Measurements from ENCODE around the gene ZFR2.
A peak's percentile ranks its signal among the peaks of the same experiment; 100 is the strongest.

The ZFR2 gene

DNA sequence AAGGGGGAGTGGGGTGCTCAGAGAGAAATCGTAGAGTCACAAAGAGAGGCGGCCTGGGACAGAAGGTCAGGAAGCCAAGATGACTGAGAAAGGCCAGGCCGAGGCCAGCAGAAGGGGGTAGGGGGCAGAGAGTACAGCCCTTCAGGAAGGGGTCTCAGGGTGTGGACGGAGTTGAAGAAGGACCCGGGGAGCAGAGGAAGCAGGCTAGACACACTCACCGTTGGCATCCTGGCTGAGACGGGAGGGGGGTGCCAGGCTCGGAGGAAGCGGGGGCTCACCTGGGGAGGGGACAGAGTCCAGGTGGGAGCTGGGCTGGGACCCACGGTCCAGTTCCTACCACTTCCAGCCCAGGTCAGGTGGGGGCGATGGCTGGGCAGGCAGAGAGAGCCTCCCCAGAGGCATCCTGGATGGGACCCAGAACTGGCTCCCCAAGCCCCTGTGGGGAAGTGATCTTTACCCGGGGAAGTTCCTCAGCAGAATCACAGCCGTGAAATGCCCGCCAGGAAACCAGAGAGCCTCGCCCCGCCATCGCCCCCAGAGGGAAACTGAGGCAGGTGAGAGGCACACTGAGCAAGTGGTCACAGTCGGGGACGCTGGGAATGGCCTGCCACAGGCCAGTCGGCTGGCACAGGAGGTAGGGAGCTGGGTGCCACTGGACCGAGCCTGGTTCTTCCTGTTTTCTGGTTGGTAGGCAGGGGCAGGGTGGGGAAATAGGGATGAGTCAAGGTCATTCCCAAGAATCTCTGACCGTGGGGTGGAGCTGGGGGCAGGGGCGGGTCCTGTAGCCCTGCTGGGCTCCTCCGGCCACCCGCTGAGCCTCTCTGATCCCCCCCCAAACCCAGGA, 84.0 kb downstream of the ZFR2 start:
- DNase-seq, result no peak
- Histone ChIP-seq H3K36me3 (ENCODE audit: control insufficient read depth in 1 of 2, insufficient read depth in 2 of 2, low read depth in 1 of 2, low read length in 2 of 2) (no peaks in the 10 kb centered on the region), H4K91ac (ENCODE audit: low read length) (no peak overlapping the region), H3K4me3 (ENCODE audit: insufficient read depth in 1 of 2, low read depth in 1 of 2, low read length in 2 of 2) (no peak overlapping the region), H2BK12ac (ENCODE audit: low read length in 2 of 2) (no peak overlapping the region), H2AFZ (ENCODE audit: low read depth, low read length) (no peak overlapping the region), H3K18ac (ENCODE audit: low read depth in 1 of 2, low read length in 2 of 2) (no peak overlapping the region), H3K9me3 (ENCODE audit: control insufficient read depth, low read length) (peaks cover 20% of the 10 kb centered on the region), H3K27me3 (ENCODE audit: control insufficient read depth in 1 of 2, insufficient read depth in 1 of 2, low read length in 2 of 2) (peaks cover 24 to 40% of the 10 kb centered on the region in 2 experiments), H3K4me2 (ENCODE audit: low read length, poor library complexity, severe bottlenecking) (no peak overlapping the region), H2BK120ac (ENCODE audit: low read depth, low read length) (no peak overlapping the region), H2AK5ac (ENCODE audit: low read length, severe bottlenecking) (no peak overlapping the region), H3K4ac (ENCODE audit: low read depth in 1 of 2, low read length in 2 of 2) (no peak overlapping the region), H3K9ac (ENCODE audit: low read length) (peak overlapping the region; percentile 49), H3K27ac (ENCODE audit: low read length, poor library complexity, severe bottlenecking) (no peak overlapping the region), H3K4me1 (ENCODE audit: control insufficient read depth, insufficient read depth, low read depth, low read length) (peaks cover 10% of the 10 kb centered on the region), H4K8ac (ENCODE audit: low read length) (no peak overlapping the region), H2BK5ac (ENCODE audit: low read depth, low read length, poor library complexity, severe bottlenecking) (no peak overlapping the region), H2BK15ac (ENCODE audit: low read depth, poor library complexity, severe bottlenecking) (no peak overlapping the region), H3K14ac (ENCODE audit: low read length in 2 of 2) (no peak overlapping the region), H3K79me1 (replicated peaks; ENCODE audit: low read length, poor library complexity, severe bottlenecking) (no peaks in the 10 kb centered on the region), H3K23ac (ENCODE audit: low read length in 2 of 2) (no peak overlapping the region)
- WGBS, result 52% methylated on average over 21 of the region's 25 CpGs

DNA sequence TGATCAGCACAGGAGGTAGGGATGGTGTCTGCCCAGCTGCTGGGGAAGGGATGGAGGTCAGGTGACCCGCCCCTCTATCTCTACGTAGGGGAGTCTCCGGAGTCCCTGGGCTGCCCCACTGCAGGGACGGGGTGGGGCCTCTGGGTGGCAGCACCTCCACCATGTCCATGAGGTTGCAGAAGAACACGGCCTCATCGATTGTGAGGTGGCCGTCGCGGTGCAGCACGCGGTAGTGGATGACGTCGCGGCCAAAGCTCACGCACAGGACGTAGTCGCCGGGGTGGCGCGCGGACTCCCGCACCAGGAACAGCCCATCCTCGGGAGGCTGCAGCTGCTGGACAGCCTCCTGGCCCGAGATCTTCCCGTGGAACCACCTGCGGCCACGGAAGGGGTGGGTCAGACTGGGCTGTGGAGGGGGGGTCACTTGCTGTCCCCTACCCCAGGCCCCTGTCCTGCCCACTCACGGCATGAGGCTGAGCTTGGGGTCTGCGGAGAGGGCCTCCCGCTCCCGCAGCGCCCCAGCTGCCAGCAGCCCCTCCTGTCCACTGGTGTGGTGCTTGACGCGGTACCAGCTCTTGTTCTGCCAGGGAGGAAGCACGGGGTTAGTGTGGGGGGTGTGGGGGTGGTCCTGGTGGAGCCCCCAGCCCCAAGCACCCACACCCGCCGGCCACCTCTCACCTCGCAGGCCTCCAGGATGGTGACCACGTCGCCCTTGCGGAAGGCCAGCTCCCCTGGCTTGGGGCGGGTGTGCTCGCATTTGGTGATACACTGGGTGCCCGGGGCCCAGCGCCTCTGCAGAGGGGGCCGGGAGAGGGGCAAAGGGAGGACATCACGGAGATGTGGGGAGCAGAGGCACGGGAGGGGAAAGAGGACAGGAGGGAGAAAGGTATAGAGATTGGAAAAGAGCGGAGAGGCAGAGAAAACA, 84.9 kb downstream of the ZFR2 start:
- H3K4me3 ChIP-seq (ENCODE audit: insufficient read depth in 1 of 2, low read depth in 1 of 2, low read length in 2 of 2), result peak overlapping the region in 1 of 2 experiments; percentile 14
- peaks cover 20% of the 10 kb centered on the region for H3K9me3 ChIP-seq (ENCODE audit: control insufficient read depth, low read length)
- no peak overlapping the region for H3K18ac ChIP-seq (ENCODE audit: low read depth in 1 of 2, low read length in 2 of 2)
- H3K4ac ChIP-seq (ENCODE audit: low read depth in 1 of 2, low read length in 2 of 2), result no peak overlapping the region
- no peak overlapping the region for H2AK5ac ChIP-seq (ENCODE audit: low read length, severe bottlenecking)
- no peak overlapping the region for H3K27ac ChIP-seq (ENCODE audit: low read length, poor library complexity, severe bottlenecking)
- H3K9ac ChIP-seq (ENCODE audit: low read length), result no peak overlapping the region
- no peak overlapping the region for H4K8ac ChIP-seq (ENCODE audit: low read length)
- no peak overlapping the region for H2BK120ac ChIP-seq (ENCODE audit: low read depth, low read length)
- H2BK15ac ChIP-seq (ENCODE audit: low read depth, poor library complexity, severe bottlenecking), result no peak overlapping the region
- H3K27me3 ChIP-seq (ENCODE audit: control insufficient read depth in 1 of 2, insufficient read depth in 1 of 2, low read length in 2 of 2), result peaks cover 24 to 35% of the 10 kb centered on the region in 2 experiments
- no peak overlapping the region for H3K14ac ChIP-seq (ENCODE audit: low read length in 2 of 2)
- no peak overlapping the region for H2BK12ac ChIP-seq (ENCODE audit: low read length in 2 of 2)
- peaks cover 10% of the 10 kb centered on the region for H3K4me1 ChIP-seq (ENCODE audit: control insufficient read depth, insufficient read depth, low read depth, low read length)
- whole genome bisulfite sequencing, result 81% methylated on average over 46 of the region's 49 CpGs
- H2AFZ ChIP-seq (ENCODE audit: low read depth, low read length), result no peak overlapping the region
- H2BK5ac ChIP-seq (ENCODE audit: low read depth, low read length, poor library complexity, severe bottlenecking), result no peak overlapping the region
- no peak overlapping the region for H3K23ac ChIP-seq (ENCODE audit: low read length in 2 of 2)
- no peak overlapping the region for H4K91ac ChIP-seq (ENCODE audit: low read length)
- no peaks in the 10 kb centered on the region for H3K36me3 ChIP-seq (ENCODE audit: control insufficient read depth in 1 of 2, insufficient read depth in 2 of 2, low read depth in 1 of 2, low read length in 2 of 2)
- no peaks in the 10 kb centered on the region for H3K79me1 ChIP-seq (replicated peaks; ENCODE audit: low read length, poor library complexity, severe bottlenecking)
- H3K4me2 ChIP-seq (ENCODE audit: low read length, poor library complexity, severe bottlenecking), result no peak overlapping the region
- DNase-seq, result no peak

GRCh38 chr19:3782903-3783302, 85.9 kb downstream of the ZFR2 start:
- peaks cover 20% of the 10 kb centered on the region for H3K9me3 ChIP-seq (ENCODE audit: control insufficient read depth, low read length)
- no peak overlapping the region for H3K9ac ChIP-seq (ENCODE audit: low read length)
- no peak overlapping the region for H2BK120ac ChIP-seq (ENCODE audit: low read depth, low read length)
- H3K4me3 ChIP-seq (ENCODE audit: insufficient read depth in 1 of 2, low read depth in 1 of 2, low read length in 2 of 2), result no peak overlapping the region
- no peak overlapping the region for H3K4ac ChIP-seq (ENCODE audit: low read depth in 1 of 2, low read length in 2 of 2)
- H2AFZ ChIP-seq (ENCODE audit: low read depth, low read length), result no peak overlapping the region
- no peak overlapping the region for H3K23ac ChIP-seq (ENCODE audit: low read length in 2 of 2)
- no peak overlapping the region for H3K27ac ChIP-seq (ENCODE audit: low read length, poor library complexity, severe bottlenecking)
- no peak overlapping the region for H3K4me2 ChIP-seq (ENCODE audit: low read length, poor library complexity, severe bottlenecking)
- peaks cover 10% of the 10 kb centered on the region for H3K4me1 ChIP-seq (ENCODE audit: control insufficient read depth, insufficient read depth, low read depth, low read length)
- H3K18ac ChIP-seq (ENCODE audit: low read depth in 1 of 2, low read length in 2 of 2), result no peak overlapping the region
- WGBS, result 89% methylated on average over 10 of the region's 13 CpGs
- H3K14ac ChIP-seq (ENCODE audit: low read length in 2 of 2), result no peak overlapping the region
- no peak overlapping the region for H4K8ac ChIP-seq (ENCODE audit: low read length)
- H2BK12ac ChIP-seq (ENCODE audit: low read length in 2 of 2), result no peak overlapping the region
- no peak overlapping the region for H2BK5ac ChIP-seq (ENCODE audit: low read depth, low read length, poor library complexity, severe bottlenecking)
- no peak overlapping the region for H2AK5ac ChIP-seq (ENCODE audit: low read length, severe bottlenecking)
- H3K79me1 ChIP-seq (replicated peaks; ENCODE audit: low read length, poor library complexity, severe bottlenecking), result no peaks in the 10 kb centered on the region
- no peak for DNase-seq
- H3K27me3 ChIP-seq (ENCODE audit: control insufficient read depth in 1 of 2, insufficient read depth in 1 of 2, low read length in 2 of 2), result peaks cover 24 to 30% of the 10 kb centered on the region in 2 experiments
- no peaks in the 10 kb centered on the region for H3K36me3 ChIP-seq (ENCODE audit: control insufficient read depth in 1 of 2, insufficient read depth in 2 of 2, low read depth in 1 of 2, low read length in 2 of 2)
- H4K91ac ChIP-seq (ENCODE audit: low read length), result no peak overlapping the region
- H2BK15ac ChIP-seq (ENCODE audit: low read depth, poor library complexity, severe bottlenecking), result no peak overlapping the region

GRCh38 chr19:3782330-3782729, 86.5 kb downstream of the ZFR2 start:
- no peak overlapping the region for H3K14ac ChIP-seq (ENCODE audit: low read length in 2 of 2)
- H3K18ac ChIP-seq (ENCODE audit: low read depth in 1 of 2, low read length in 2 of 2), result no peak overlapping the region
- no peaks in the 10 kb centered on the region for H3K79me1 ChIP-seq (replicated peaks; ENCODE audit: low read length, poor library complexity, severe bottlenecking)
- H2AFZ ChIP-seq (ENCODE audit: low read depth, low read length), result no peak overlapping the region
- no peaks in the 10 kb centered on the region for H3K36me3 ChIP-seq (ENCODE audit: control insufficient read depth in 1 of 2, insufficient read depth in 2 of 2, low read depth in 1 of 2, low read length in 2 of 2)
- no peak for DNase-seq
- no peak overlapping the region for H4K8ac ChIP-seq (ENCODE audit: low read length)
- no peak overlapping the region for H3K27ac ChIP-seq (ENCODE audit: low read length, poor library complexity, severe bottlenecking)
- H4K91ac ChIP-seq (ENCODE audit: low read length), result no peak overlapping the region
- H3K27me3 ChIP-seq (ENCODE audit: control insufficient read depth in 1 of 2, insufficient read depth in 1 of 2, low read length in 2 of 2), result peaks cover 24 to 30% of the 10 kb centered on the region in 2 experiments
- H2BK120ac ChIP-seq (ENCODE audit: low read depth, low read length), result no peak overlapping the region
- no peak overlapping the region for H3K9ac ChIP-seq (ENCODE audit: low read length)
- H3K4me3 ChIP-seq (ENCODE audit: insufficient read depth in 1 of 2, low read depth in 1 of 2, low read length in 2 of 2), result peak overlapping the region in 1 of 2 experiments; percentile 33
- no peak overlapping the region for H2BK15ac ChIP-seq (ENCODE audit: low read depth, poor library complexity, severe bottlenecking)
- no peak overlapping the region for H2BK12ac ChIP-seq (ENCODE audit: low read length in 2 of 2)
- peaks cover 20% of the 10 kb centered on the region for H3K9me3 ChIP-seq (ENCODE audit: control insufficient read depth, low read length)
- H2AK5ac ChIP-seq (ENCODE audit: low read length, severe bottlenecking), result no peak overlapping the region
- 82% methylated on average over 1 of the region's 1 CpG for WGBS
- H3K4me2 ChIP-seq (ENCODE audit: low read length, poor library complexity, severe bottlenecking), result no peak overlapping the region
- peaks cover 10% of the 10 kb centered on the region for H3K4me1 ChIP-seq (ENCODE audit: control insufficient read depth, insufficient read depth, low read depth, low read length)
- no peak overlapping the region for H3K4ac ChIP-seq (ENCODE audit: low read depth in 1 of 2, low read length in 2 of 2)
- H2BK5ac ChIP-seq (ENCODE audit: low read depth, low read length, poor library complexity, severe bottlenecking), result no peak overlapping the region
- H3K23ac ChIP-seq (ENCODE audit: low read length in 2 of 2), result no peak overlapping the region

All from mesenchymal stem cell (in vitro differentiated cells and primary cell).